ENCODE measurements around the gene GATD1.

DNA sequence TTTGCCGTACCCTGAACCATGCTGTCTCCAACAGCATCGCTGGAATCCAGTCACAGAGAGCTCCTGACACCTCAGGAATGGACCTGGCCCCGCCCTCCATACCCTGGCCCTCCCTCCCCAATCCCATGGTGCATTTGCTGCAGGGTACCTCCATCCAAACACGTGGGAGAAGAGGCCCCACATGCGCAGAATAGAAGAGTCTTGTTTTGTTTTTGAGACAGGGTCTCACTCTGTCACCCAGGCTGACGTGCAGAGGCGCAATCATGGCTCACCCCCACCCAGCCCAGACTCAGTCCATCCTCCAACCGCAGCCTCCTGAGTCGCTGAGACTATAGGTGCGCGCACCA is 39.1 kb upstream of the GATD1 start:
- TF ChIP-seq CTCF (IDR thresholded peaks at IDR 0.05; ENCODE audit: insufficient read depth, low read depth, low read length) (no peak), EZH2 (IDR thresholded peaks at IDR 0.05; ENCODE audit: insufficient read depth, low read length) (no peak)
